Testis (tissue), 3 donors: Measurements from ENCODE around the gene CD3G. TPM values are rescaled to one million over a fixed set of nuclear protein-coding genes. Genes with fewer than 3 reads are reported as not detected.

Experiments
- DNase-seq: peaks from one replicate; pipeline ENCODE4 v3.0.0-alpha.2; 2019
- H3K27ac ChIP-seq, 2 donors: fragments of 200-600 bp; sonication (generic); one replicate each; pipeline ENCODE4 v1.5.1; 2019
- H3K27me3 ChIP-seq: fragments of 200-600 bp; sonication (generic); one replicate; pipeline ENCODE4 v1.5.1; 2019
- H3K36me3 ChIP-seq: fragments of 200-600 bp; sonication (generic); one replicate; pipeline ENCODE4 v1.5.1; 2017; ENCODE audit warnings: low read depth; ENCODE audit errors: missing control alignments
- H3K4me1 ChIP-seq: fragments of 200-600 bp; sonication (generic); one replicate; pipeline ENCODE4 v1.5.1; 2019
- H3K4me3 ChIP-seq, 2 donors: fragments of 200-600 bp; sonication (generic); one replicate each; pipeline ENCODE4 v1.5.1; 2017 to 2019
- H3K9me3 ChIP-seq: fragments of 200-600 bp; sonication (generic); one replicate; pipeline ENCODE4 v1.5.1; 2017
- CTCF ChIP-seq, 3 experiments: fragments of 450-650 bp in 2 of 3; fragments of 200-600 bp in 1 of 3; sonication (generic) in 1 of 3; IDR thresholded peaks; one replicate each; pipeline ENCODE4 v1.5.1; 2016 to 2019; ENCODE audit warnings: antibody characterized with exemption in 3 of 3, mild to moderate bottlenecking in 2 of 3, moderate library complexity in 1 of 3
- POLR2A ChIP-seq: fragments of 450-650 bp; IDR thresholded peaks from one replicate; pipeline ENCODE4 v1.6.1; 2017; ENCODE audit warnings: antibody characterized with exemption, mild to moderate bottlenecking, moderate library complexity
- WGBS, 2 donors: methylation state at CpG; one replicate each; pipeline ENCODE4 v1.1.5; 2018; 5-methylcytosine and 5-hydroxymethylcytosine counted together
- intact Hi-C: fragments of 100-400 bp; cut with DNase I; formaldehyde crosslinking; loops from one replicate; pipeline ENCODE4 v1.15.1; 2023; ENCODE audit warnings: low total_unique reads
- polyA plus RNA-seq: library from polyadenylated mRNA; stranded (reverse); fragments of 350-450 nt; fragmentation: Illumina TruSeq; extraction: RNeasy Lipid Tissue Mini Kit (QIAGEN cat#74804); gene quantifications from one replicate; pipeline ENCODE4 v1.2.3, GENCODE V29; 2014; ENCODE audit warnings: low read depth, low replicate concordance; ENCODE audit not compliant: insufficient read depth
- total RNA-seq, 2 donors: library from RNA; depleted of rRNA; stranded (reverse); fragments of >200 nt; gene quantifications; one replicate each; pipeline ENCODE4 v1.2.3, GENCODE V29; 2016

Gene CD3G
- total and polyA plus RNA-seq, 3 donors from 2014 or later = 0.08 to 0.99 (median 0.88) TPM

DNA sequence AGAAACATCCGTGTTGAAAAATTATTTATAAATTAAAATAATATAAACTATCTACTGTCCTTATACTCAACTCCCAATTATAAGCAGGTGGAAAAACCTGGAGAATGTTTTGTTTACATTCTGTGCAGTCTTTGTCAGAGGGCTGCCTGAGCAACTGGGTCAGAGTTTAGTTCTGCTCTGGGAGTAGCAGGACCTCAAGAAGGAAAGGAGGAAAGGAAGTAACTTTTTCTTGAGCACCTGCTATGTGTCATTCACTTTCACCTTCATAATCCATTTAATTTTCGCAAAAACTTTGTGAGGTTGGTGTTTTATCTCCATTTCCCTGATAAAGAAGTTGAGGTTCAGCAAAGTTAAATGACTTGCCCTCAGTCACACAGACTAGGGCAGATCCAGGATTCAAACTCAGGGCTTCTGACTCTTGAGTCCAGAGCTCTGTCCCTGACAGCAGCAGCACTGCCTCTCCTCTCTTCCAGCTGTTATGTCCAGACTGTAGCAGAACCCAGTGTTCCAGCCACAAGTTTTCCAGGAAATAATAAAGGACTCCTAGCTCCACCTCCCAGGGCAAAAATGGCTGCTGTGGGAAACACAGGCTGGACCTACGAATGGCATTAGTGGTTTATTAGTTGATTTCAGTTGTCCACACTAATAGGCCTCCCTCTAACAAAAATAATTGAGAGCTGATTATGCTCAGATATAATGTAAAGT is 33.2 kb upstream of the CD3G start:
- no peak for DNase-seq
- H3K27ac ChIP-seq = no peak overlapping the region
- no peaks in the 10 kb centered on the region for H3K4me1 ChIP-seq
- intact Hi-C loops = no loop called here
- H3K9me3 ChIP-seq = no peaks in the 10 kb centered on the region
- H3K36me3 ChIP-seq = no peaks in the 10 kb centered on the region
- 70 to 71% methylated on average over 3 of the region's 3 CpGs for WGBS, 2 donors
- no peak overlapping the region for H3K4me3 ChIP-seq
- H3K27me3 ChIP-seq = no peaks in the 10 kb centered on the region
- TF ChIP-seq POLR2A (no peak), CTCF (IDR thresholded peaks at IDR 0.05) (no peak)

DNA sequence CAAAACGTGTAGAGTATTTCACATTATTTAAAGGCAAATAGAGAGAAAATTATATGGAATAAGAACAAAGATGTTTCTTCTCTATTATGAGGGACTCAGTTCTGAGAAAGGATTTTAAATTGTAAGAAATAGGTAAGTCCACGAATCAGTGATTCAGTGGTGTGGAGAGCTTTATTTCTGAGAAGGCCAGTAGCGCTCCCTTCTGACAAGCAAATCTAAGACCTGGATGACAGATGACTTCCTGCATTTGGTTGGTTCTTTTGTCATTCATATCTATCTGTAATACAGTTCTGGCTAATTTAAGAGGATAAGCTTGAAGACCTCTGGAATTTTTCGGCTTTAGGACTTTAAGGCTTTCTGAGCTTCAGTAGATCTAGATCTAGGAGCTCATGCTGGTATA is 32.6 kb upstream of the CD3G start:
- 79 to 81% methylated on average over 4 of the region's 4 CpGs for WGBS, 2 donors
- no peak overlapping the region for H3K27ac ChIP-seq

GRCh38 chr11:118312328-118312727 is 31.8 kb upstream of the CD3G start:
- DNase-seq = no peak
- Histone ChIP-seq H3K27ac (no peak overlapping the region), H3K4me1 (peaks cover 7% of the 10 kb centered on the region), H3K9me3 (no peaks in the 10 kb centered on the region), H3K36me3 (no peaks in the 10 kb centered on the region), H3K27me3 (no peaks in the 10 kb centered on the region), H3K4me3 (no peak overlapping the region)
- TF ChIP-seq CTCF (IDR thresholded peaks at IDR 0.05) (no peak), POLR2A (no peak)
- 85 to 86% methylated on average over 2 of the region's 2 CpGs for WGBS, 2 donors
- intact Hi-C loops = no loop called here

More for the DNA sequence above, 32.6 kb upstream of the CD3G start:
- no peaks in the 10 kb centered on the region for H3K36me3 ChIP-seq
- no peak for DNase-seq
- intact Hi-C loops = no loop called here
- H3K4me3 ChIP-seq = no peak overlapping the region
- no peaks in the 10 kb centered on the region for H3K9me3 ChIP-seq
- peaks cover 2% of the 10 kb centered on the region for H3K4me1 ChIP-seq
- no peaks in the 10 kb centered on the region for H3K27me3 ChIP-seq
- TF ChIP-seq POLR2A (no peak), CTCF (IDR thresholded peaks at IDR 0.05) (no peak)

DNA sequence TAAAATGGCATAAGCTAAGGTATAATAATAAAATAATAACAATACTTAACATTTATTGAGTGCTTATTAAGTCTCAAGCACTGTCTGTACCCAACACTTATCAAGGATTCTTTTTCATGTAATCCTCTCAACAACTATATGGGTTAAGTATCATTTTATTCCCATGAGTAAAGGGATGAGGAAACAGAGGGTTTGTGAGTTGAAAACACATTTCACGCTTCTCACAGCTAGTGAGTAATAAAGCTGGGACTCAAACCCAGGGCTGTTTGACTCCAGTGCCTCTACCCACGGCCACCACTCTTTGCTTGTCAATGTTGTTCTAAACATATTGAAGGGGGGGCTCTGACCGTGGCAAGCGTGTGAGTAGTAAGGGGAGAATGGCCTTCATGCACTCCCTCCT is 30.9 kb upstream of the CD3G start:
- Histone ChIP-seq H3K4me3 (no peak overlapping the region), H3K4me1 (peaks cover 7% of the 10 kb centered on the region), H3K27me3 (no peaks in the 10 kb centered on the region), H3K36me3 (no peaks in the 10 kb centered on the region), H3K27ac (no peak overlapping the region), H3K9me3 (no peaks in the 10 kb centered on the region)
- DNase-seq = no peak
- TF ChIP-seq CTCF (IDR thresholded peaks at IDR 0.05) (no peak), POLR2A (no peak)
- WGBS, 2 donors = 64% methylated on average over 4 of the region's 4 CpGs
- intact Hi-C loops = no loop called here

DNA sequence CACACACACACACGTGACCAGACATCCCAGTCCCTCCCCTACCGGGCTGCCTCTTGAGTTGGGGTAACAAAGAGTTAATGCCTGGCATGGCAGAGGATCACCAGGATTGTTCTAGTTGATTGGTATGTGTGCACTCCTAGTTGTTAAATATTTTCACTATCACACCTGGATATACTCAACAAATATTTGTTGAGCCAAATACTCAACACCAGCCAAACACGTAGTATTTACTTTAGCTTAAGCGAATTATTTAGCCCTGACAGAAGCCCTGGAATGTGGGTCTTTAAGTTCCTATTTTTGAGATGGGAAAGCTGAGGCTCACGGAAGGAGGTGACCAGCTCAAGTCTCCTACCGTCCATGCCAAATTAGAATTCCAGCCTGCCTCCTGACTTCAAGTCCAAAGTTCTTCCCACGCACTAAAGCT is 29.1 kb upstream of the CD3G start:
- H3K4me3 ChIP-seq = no peak overlapping the region
- peaks cover 7% of the 10 kb centered on the region for H3K4me1 ChIP-seq
- intact Hi-C loops = no loop called here
- no peak overlapping the region for H3K27ac ChIP-seq
- no peaks in the 10 kb centered on the region for H3K36me3 ChIP-seq
- H3K27me3 ChIP-seq = no peaks in the 10 kb centered on the region
- no peak for TF ChIP-seq POLR2A
- no peak for TF ChIP-seq CTCF (IDR thresholded peaks at IDR 0.05)
- H3K9me3 ChIP-seq = no peaks in the 10 kb centered on the region
- 67 to 76% methylated on average over 7 of the region's 7 CpGs for WGBS, 2 donors
- no peak for DNase-seq
